ENCODE data around the gene ITSN2. TPM values are rescaled to one million over a fixed set of nuclear protein-coding genes. Genes with fewer than 3 reads are reported as not detected.

The ITSN2 gene
- total RNA-seq, 2 experiments from 2014 or later, result 72.8 to 76.6 TPM

GRCh38 chr2:24191848-24192247 is 168.5 kb downstream of the ITSN2 start:
- ChIA-PET CTCF (interaction anchor here (1.2 kb wide), 1 partner anchor 15 kb away, joined by 3 read pairs; no protein-coding TSS in a partner anchor), POLR2A (no interaction called here)
- H3K4me1 Mint-ChIP-seq, result no peaks in the 10 kb centered on the region

DNA sequence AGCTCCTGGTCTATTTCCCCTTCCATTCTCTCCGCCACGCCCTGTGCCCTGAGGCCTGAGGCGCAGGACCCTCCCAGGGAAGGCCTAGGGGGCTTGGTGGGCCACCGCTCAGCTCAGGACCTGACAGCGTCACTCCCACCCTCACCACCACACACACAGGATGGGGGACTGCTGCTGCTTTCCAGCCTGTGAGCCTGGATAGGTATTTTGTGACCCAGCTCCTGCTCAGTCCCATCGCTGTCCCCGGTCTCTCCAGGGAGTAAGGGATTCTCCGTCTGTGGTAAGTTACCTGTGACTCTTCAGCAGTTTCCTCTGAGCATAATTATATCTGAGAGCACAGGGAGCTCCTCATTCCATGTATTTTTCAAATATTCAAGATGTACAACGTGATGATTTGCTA is 169.2 kb downstream of the ITSN2 start:
- no peaks in the 10 kb centered on the region for H3K4me1 Mint-ChIP-seq
- ChIA-PET POLR2A (no interaction called here), CTCF (interaction anchor here (0.6 to 1.2 kb wide), 2 partner anchors 15 to 227 kb away, joined by 3 read pairs; no protein-coding TSS in a partner anchor)
- no peak overlapping the region for H3K27ac Mint-ChIP-seq
- no peak for DNase-seq
- H3K9me3 Mint-ChIP-seq, result peaks cover 2% of the 10 kb centered on the region
- peaks cover 3% of the 10 kb centered on the region for H3K27me3 Mint-ChIP-seq
- H3K4me3 Mint-ChIP-seq, result no peak overlapping the region
- no peaks in the 10 kb centered on the region for H3K36me3 Mint-ChIP-seq (ENCODE audit: low read depth)

More at GRCh38 chr2:24191848-24192247, 168.5 kb downstream of the ITSN2 start:
- Mint-ChIP-seq H3K27ac (no peak overlapping the region), H3K27me3 (peaks cover 6% of the 10 kb centered on the region), H3K9me3 (peaks cover 2% of the 10 kb centered on the region), H3K36me3 (ENCODE audit: low read depth) (no peaks in the 10 kb centered on the region), H3K4me3 (no peak overlapping the region)
- no peak for DNase-seq

DNA sequence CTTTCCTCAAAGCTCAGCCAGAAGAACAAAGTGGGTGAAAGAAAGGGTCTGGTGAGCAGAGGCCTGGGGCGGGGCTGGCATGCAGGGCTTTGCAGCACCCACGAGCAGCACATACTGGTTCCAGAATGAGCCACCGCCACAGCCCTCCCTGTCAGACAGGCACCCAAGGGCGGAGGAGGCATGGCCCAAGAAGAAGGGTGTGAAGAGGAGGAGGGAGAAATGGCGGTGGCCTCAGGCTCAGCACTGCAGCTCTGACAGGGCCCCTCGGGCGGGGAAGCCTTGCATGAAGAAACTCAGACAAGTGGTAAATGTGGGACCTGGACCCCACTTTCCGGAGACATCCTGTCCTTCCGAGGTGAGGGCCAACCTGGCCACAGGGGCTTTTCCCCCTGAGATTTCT is 169.8 kb downstream of the ITSN2 start:
- no peak for DNase-seq
- Mint-ChIP-seq H3K9me3 (peaks cover 2% of the 10 kb centered on the region), H3K27ac (no peak overlapping the region), H3K27me3 (peaks cover 3% of the 10 kb centered on the region), H3K4me3 (no peak overlapping the region), H3K4me1 (no peaks in the 10 kb centered on the region), H3K36me3 (ENCODE audit: low read depth) (no peaks in the 10 kb centered on the region)
- POLR2A ChIA-PET, result no interaction called here
- CTCF ChIA-PET, result interaction anchor here (0.6 kb wide), 1 partner anchor 226 kb away, joined by 3 read pairs; no protein-coding TSS in a partner anchor

GRCh38 chr2:24189551-24189950 is 170.8 kb downstream of the ITSN2 start:
- no peaks in the 10 kb centered on the region for H3K4me1 Mint-ChIP-seq
- H3K9me3 Mint-ChIP-seq, result peaks cover 2% of the 10 kb centered on the region
- peaks cover 3% of the 10 kb centered on the region for H3K27me3 Mint-ChIP-seq
- no peak overlapping the region for H3K27ac Mint-ChIP-seq
- DNase-seq, result no peak
- ChIA-PET POLR2A (no interaction called here), CTCF (no interaction called here)
- H3K36me3 Mint-ChIP-seq (ENCODE audit: low read depth), result no peaks in the 10 kb centered on the region
- no peak overlapping the region for H3K4me3 Mint-ChIP-seq

GRCh38 chr2:24183366-24184069 is 176.8 kb downstream of the ITSN2 start:
- Mint-ChIP-seq H3K36me3 (ENCODE audit: low read depth) (no peaks in the 10 kb centered on the region), H3K4me1 (no peaks in the 10 kb centered on the region), H3K9me3 (no peaks in the 10 kb centered on the region), H3K27ac (no peak overlapping the region), H3K27me3 (peaks cover 3% of the 10 kb centered on the region), H3K4me3 (no peak overlapping the region)
- DNase-seq, result no peak
- ChIA-PET CTCF (interaction anchor here (1.0 kb wide), 1 partner anchor 14 kb away, joined by 3 read pairs; no protein-coding TSS in a partner anchor), POLR2A (no interaction called here)

DNA sequence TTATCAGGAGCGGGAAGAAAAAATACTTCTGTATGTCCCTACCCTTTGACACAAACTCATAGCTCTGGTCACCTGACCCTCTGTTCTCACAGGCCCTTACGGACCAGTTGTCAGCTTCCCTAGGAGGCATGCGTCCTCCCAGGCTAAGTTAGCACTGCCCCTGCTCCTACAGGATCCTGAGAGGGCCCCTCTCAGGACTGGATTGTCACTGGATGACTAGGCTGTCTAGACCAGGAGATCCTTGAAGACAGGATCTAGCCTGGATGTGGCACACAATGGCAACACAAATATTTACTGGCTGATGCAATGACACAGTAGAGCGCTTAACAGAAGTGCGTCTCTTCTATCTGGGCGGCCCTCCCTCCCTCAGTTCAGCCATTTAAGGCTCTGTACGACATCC is 177.8 kb downstream of the ITSN2 start:
- H3K4me1 Mint-ChIP-seq, result no peaks in the 10 kb centered on the region
- H3K9me3 Mint-ChIP-seq, result no peaks in the 10 kb centered on the region
- H3K27me3 Mint-ChIP-seq, result peaks cover 3% of the 10 kb centered on the region
- DNase-seq, result no peak
- POLR2A ChIA-PET, result no interaction called here
- no peak overlapping the region for H3K4me3 Mint-ChIP-seq
- no peaks in the 10 kb centered on the region for H3K36me3 Mint-ChIP-seq (ENCODE audit: low read depth)
- H3K27ac Mint-ChIP-seq, result no peak overlapping the region
- CTCF ChIA-PET, result interaction anchor here (0.6 to 1.6 kb wide), 2 partner anchors 15 to 177 kb away, joined by 3 to 4 read pairs; no protein-coding TSS in a partner anchor

DNA sequence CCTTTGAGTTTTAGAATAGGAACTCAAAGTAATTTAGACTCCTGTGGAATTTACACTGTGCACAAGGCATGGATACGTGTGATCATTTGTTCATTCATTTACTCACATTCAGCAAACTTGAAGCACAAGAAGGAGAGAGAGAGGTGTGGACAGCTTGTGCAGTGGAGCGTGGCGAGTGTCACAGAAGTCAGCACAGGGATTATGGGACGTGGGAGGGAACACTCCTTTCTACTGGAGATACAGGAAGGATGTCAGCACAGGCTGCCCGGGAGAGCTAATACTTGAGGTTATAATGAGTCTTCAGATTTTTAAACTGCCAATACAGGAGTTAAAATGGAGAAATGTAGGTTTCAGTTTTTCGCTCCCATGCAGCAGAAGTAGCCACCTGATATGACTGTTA is 178.5 kb downstream of the ITSN2 start:
- Mint-ChIP-seq H3K4me1 (peaks cover 4% of the 10 kb centered on the region), H3K27ac (no peak overlapping the region), H3K9me3 (no peaks in the 10 kb centered on the region), H3K27me3 (peaks cover under 1% of the 10 kb centered on the region), H3K4me3 (no peak overlapping the region), H3K36me3 (ENCODE audit: low read depth) (no peaks in the 10 kb centered on the region)
- ChIA-PET CTCF (interaction anchor here (1.6 kb wide), 1 partner anchor 14 kb away, joined by 4 read pairs; no protein-coding TSS in a partner anchor), POLR2A (no interaction called here)
- no peak for DNase-seq

- H3K27me3 Mint-ChIP-seq, result peaks cover 2% of the 10 kb centered on the region
- H3K36me3 Mint-ChIP-seq (ENCODE audit: low read depth), result no peaks in the 10 kb centered on the region
- H3K4me3 Mint-ChIP-seq, result no peak overlapping the region
- POLR2A ChIA-PET, result no interaction called here
- no peak for DNase-seq
- peaks cover 9% of the 10 kb centered on the region for H3K4me1 Mint-ChIP-seq
- H3K9me3 Mint-ChIP-seq, result no peaks in the 10 kb centered on the region
- CTCF ChIA-PET, result interaction anchor here (2.6 kb wide), 1 partner anchor 24 kb away, joined by 10 read pairs; no protein-coding TSS in a partner anchor
- no peak overlapping the region for H3K27ac Mint-ChIP-seq
Measured at GRCh38 chr2:24179683-24180082, 180.7 kb downstream of the ITSN2 start.

- H3K27ac Mint-ChIP-seq, result no peak overlapping the region
- no peak for DNase-seq
- ChIA-PET POLR2A (interaction anchor here (0.6 kb wide), 1 partner anchor 213 kb away, joined by 3 read pairs; no protein-coding TSS in a partner anchor), CTCF (interaction anchor here (1.0 to 1.5 kb wide), 2 partner anchors 11 to 15 kb away, joined by 3 read pairs; no protein-coding TSS in a partner anchor)
- H3K9me3 Mint-ChIP-seq, result peaks cover 3% of the 10 kb centered on the region
- H3K36me3 Mint-ChIP-seq (ENCODE audit: low read depth), result peaks cover 3% of the 10 kb centered on the region
- peaks cover 13% of the 10 kb centered on the region for H3K27me3 Mint-ChIP-seq
- no peak overlapping the region for H3K4me3 Mint-ChIP-seq
- peaks cover 13% of the 10 kb centered on the region for H3K4me1 Mint-ChIP-seq
Measured at GRCh38 chr2:24176326-24176725, 184.0 kb downstream of the ITSN2 start.

- peaks cover 3% of the 10 kb centered on the region for H3K36me3 Mint-ChIP-seq (ENCODE audit: low read depth)
- H3K4me1 Mint-ChIP-seq, result peaks cover 13% of the 10 kb centered on the region
- DNase-seq, result no peak
- ChIA-PET CTCF (interaction anchor here (1.0 kb wide), 1 partner anchor 16 kb away, joined by 3 read pairs; no protein-coding TSS in a partner anchor), POLR2A (no interaction called here)
- H3K27ac Mint-ChIP-seq, result no peak overlapping the region
- H3K27me3 Mint-ChIP-seq, result peaks cover 13% of the 10 kb centered on the region
- peaks cover 3% of the 10 kb centered on the region for H3K9me3 Mint-ChIP-seq
- no peak overlapping the region for H3K4me3 Mint-ChIP-seq
Measured at GRCh38 chr2:24175631-24176187, 184.6 kb downstream of the ITSN2 start.

DNA sequence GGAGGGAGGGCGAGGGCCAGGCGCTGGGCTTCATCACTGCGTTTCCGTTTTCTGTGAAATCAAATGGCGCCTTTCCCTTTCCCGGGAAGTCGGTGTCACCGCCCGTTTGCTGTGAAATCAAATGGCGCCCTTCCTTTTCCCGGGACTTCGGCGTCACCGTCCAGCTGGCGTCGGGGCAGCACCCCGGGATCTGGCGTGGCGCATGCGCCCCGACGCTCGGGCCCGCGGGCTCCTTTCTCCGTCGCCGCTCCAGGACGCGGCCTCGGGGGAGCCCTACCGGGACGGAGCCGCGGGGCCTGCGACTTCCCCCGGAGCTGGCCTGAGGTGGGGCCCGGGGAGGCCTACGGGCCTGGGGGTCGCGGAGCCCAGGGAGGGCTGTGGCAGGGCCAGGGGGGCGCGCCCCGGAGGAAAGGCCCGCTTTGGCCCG is 185.5 kb downstream of the ITSN2 start, which contains the start of gene FAM228A:
FAM228A (plus strand) TSS at position 203 of the 427 bp plus-strand sequence. CDS start 428 bp downstream, outside the sequence.
- Mint-ChIP-seq H3K4me3 (no peak within 1 kb of the TSS), H3K27me3 (peaks cover 13% of the 10 kb centered on the region), H3K4me1 (peaks cover 13% of the 10 kb centered on the region), H3K36me3 (ENCODE audit: low read depth) (peaks cover 3% of the 10 kb centered on the region), H3K9me3 (peaks cover 3% of the 10 kb centered on the region), H3K27ac (no peak within 1 kb of the TSS)
- POLR2A ChIA-PET, result no interaction called here
- no peak for DNase-seq
- CTCF ChIA-PET, result interaction anchor here (0.5 kb wide), 1 partner anchor 593 kb away, joined by 4 read pairs; no protein-coding TSS in a partner anchor

DNA sequence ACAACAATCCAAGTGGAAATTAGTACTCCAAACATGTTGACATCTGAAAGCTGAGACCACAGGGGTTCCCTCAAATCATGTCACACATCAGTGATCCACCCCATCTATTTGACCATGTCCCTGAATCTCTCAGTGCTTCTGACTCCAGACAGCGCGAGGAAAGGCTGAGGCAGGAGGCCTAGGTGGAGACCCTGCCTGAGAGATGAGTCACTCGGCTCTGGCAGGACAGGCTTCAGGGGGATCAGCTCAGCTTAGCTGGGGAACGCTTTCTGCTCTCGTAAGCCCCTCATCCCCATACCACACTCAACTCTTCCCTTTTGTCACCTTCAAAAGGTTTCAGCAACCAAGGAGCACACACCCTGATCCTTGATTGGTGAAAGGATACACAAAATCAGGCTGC is 191.3 kb downstream of the ITSN2 start:
- DNase-seq, result no peak
- ChIA-PET CTCF (interaction anchor here (1.5 kb wide), 1 partner anchor 15 kb away, joined by 3 read pairs; no protein-coding TSS in a partner anchor), POLR2A (no interaction called here)
- no peak overlapping the region for H3K27ac Mint-ChIP-seq
- H3K27me3 Mint-ChIP-seq, result peaks cover 11% of the 10 kb centered on the region
- no peak overlapping the region for H3K4me3 Mint-ChIP-seq
- H3K4me1 Mint-ChIP-seq, result peaks cover 3% of the 10 kb centered on the region
- peaks cover 2% of the 10 kb centered on the region for H3K9me3 Mint-ChIP-seq
- H3K36me3 Mint-ChIP-seq (ENCODE audit: low read depth), result peaks cover 2% of the 10 kb centered on the region

GRCh38 chr2:24164416-24164973 is 195.8 kb downstream of the ITSN2 start:
- no peaks in the 10 kb centered on the region for H3K36me3 Mint-ChIP-seq (ENCODE audit: low read depth)
- H3K4me1 Mint-ChIP-seq, result no peaks in the 10 kb centered on the region
- CTCF ChIA-PET, result no interaction called here
- no peak overlapping the region for H3K27ac Mint-ChIP-seq
- H3K4me3 Mint-ChIP-seq, result no peak overlapping the region
- POLR2A ChIA-PET, result no interaction called here
- H3K27me3 Mint-ChIP-seq, result peaks cover 4% of the 10 kb centered on the region
- H3K9me3 Mint-ChIP-seq, result no peaks in the 10 kb centered on the region
- DNase-seq, result peak; percentile 61
